Esophagus squamous epithelium (tissue), 5 donors: Measurements from ENCODE around the gene HSPA2. TPM values are rescaled to one million over a fixed set of nuclear protein-coding genes. Genes with fewer than 3 reads are reported as not detected.

Experiments used
- DNase-seq: peaks from one replicate; lab custom pipeline; 2025; lab: John Stamatoyannopoulos, UW
- H3K27ac ChIP-seq, 4 donors: fragments of 200-600 bp; sonication (generic); one replicate each; pipeline ENCODE4 v1.5.1; 2016 to 2019; ENCODE audit warnings: mild to moderate bottlenecking in 1 of 4
- H3K27me3 ChIP-seq, 4 donors: fragments of 200-600 bp; sonication (generic); 1 replicate in 3 of 4; 2 replicates in 1 of 4; pipeline versions ENCODE4 v1.5.1 to v1.6.0; 2017 to 2021; ENCODE audit warnings: antibody characterized with exemption in 1 of 4
- H3K36me3 ChIP-seq, 3 donors: fragments of 200-600 bp; sonication (generic); one replicate each; pipeline ENCODE4 v1.5.1; 2016 to 2019
- H3K4me1 ChIP-seq, 3 donors: fragments of 200-600 bp; sonication (generic); one replicate each; pipeline ENCODE4 v1.5.1; 2017 to 2019
- H3K4me3 ChIP-seq, 4 donors: fragments of 200-600 bp; sonication (generic); 1 replicate in 3 of 4; 2 replicates in 1 of 4; pipeline ENCODE4 v1.5.1; 2016 to 2019; ENCODE audit warnings: mild to moderate bottlenecking in 2 of 4, moderate library complexity in 1 of 4
- H3K9me3 ChIP-seq, 3 donors: fragments of 200-600 bp; sonication (generic); one replicate each; pipeline ENCODE4 v1.5.1; 2016 to 2019
- CTCF ChIP-seq, 6 experiments: fragments of 450-650 bp in 4 of 6; fragments of 200-600 bp in 2 of 6; sonication (generic) in 2 of 6; IDR thresholded peaks; one replicate each; pipeline ENCODE4 v1.5.1; 2016 to 2019; ENCODE audit warnings: antibody characterized with exemption in 6 of 6, mild to moderate bottlenecking in 4 of 6, moderate library complexity in 4 of 6
- POLR2A ChIP-seq, 4 donors: fragments of 450-650 bp; IDR thresholded peaks; one replicate each; pipeline ENCODE4 v1.6.1; 2017; ENCODE audit warnings: antibody characterized with exemption in 4 of 4, mild to moderate bottlenecking in 4 of 4, moderate library complexity in 3 of 4
- WGBS, 2 donors: methylation state at CpG; one replicate each; pipeline ENCODE4 v1.1.5; 2018; 5-methylcytosine and 5-hydroxymethylcytosine counted together
- intact Hi-C: fragments of 100-400 bp; cut with DNase I; formaldehyde crosslinking; loops from one replicate; pipeline ENCODE4 v1.15.0; 2022
- total RNA-seq, 4 donors: library from RNA; depleted of rRNA; stranded (reverse); fragments of >200 nt; gene quantifications; one replicate each; pipeline ENCODE4 v1.1.0, GENCODE V29; 2016
- donor health status: DM: yes; HTN: yes; CAD: no.

The HSPA2 gene
- total RNA-seq, 4 donors from 2014 or later, result 18.9 to 130 (median 74.5) TPM

GRCh38 chr14:64522591-64523355 lies 17.8 kb upstream of the HSPA2 start:
- H3K36me3 ChIP-seq, result peaks cover 0 to 49% (median 0%) of the 10 kb centered on the region in 3 donors
- DNase-seq, result no peak
- no peak overlapping the region for H3K4me3 ChIP-seq
- H3K27ac ChIP-seq, result no peak overlapping the region
- H3K27me3 ChIP-seq, result no peaks in the 10 kb centered on the region
- H3K4me1 ChIP-seq, result peaks cover 0 to 38% (median 0%) of the 10 kb centered on the region in 3 donors
- WGBS, 2 donors, result 77 to 90% methylated on average over 9 of the region's 9 CpGs
- no peak for TF ChIP-seq POLR2A (IDR thresholded peaks at IDR 0.05)
- TF ChIP-seq CTCF (IDR thresholded peaks at IDR 0.05), result no peak
- H3K9me3 ChIP-seq, result no peaks in the 10 kb centered on the region
- intact Hi-C loops, result no loop called here

DNA sequence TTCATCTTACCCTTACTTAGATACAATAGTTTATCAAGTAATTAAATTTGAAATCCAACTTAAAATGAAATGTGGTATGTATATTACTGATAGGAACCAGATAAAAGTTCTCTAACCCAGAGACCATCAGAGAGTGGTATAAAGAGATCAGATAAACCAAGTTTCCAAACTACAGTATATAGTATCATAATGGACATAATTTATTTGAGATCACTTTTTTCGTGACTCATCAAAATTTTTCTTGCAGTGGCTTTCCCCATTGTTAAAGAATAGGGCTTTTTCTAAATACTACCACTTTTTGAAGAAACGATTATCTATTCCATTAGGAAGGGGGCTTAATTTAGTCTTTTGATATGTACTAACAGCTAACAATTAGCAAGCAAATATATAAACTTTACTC lies 15.2 kb upstream of the HSPA2 start:
- no peak for DNase-seq
- H3K27me3 ChIP-seq, result no peaks in the 10 kb centered on the region
- H3K4me1 ChIP-seq, result peaks cover 0 to 27% (median 0%) of the 10 kb centered on the region in 3 donors
- intact Hi-C loops, result no loop called here
- H3K36me3 ChIP-seq, result peaks cover 0 to 53% (median 0%) of the 10 kb centered on the region in 3 donors
- TF ChIP-seq POLR2A (IDR thresholded peaks at IDR 0.05), result no peak
- no peak for TF ChIP-seq CTCF (IDR thresholded peaks at IDR 0.05)
- no peak overlapping the region for H3K4me3 ChIP-seq
- no peak overlapping the region for H3K27ac ChIP-seq
- WGBS, 2 donors, result 90 to 96% methylated on average over 2 of the region's 2 CpGs
- H3K9me3 ChIP-seq, result no peaks in the 10 kb centered on the region

DNA sequence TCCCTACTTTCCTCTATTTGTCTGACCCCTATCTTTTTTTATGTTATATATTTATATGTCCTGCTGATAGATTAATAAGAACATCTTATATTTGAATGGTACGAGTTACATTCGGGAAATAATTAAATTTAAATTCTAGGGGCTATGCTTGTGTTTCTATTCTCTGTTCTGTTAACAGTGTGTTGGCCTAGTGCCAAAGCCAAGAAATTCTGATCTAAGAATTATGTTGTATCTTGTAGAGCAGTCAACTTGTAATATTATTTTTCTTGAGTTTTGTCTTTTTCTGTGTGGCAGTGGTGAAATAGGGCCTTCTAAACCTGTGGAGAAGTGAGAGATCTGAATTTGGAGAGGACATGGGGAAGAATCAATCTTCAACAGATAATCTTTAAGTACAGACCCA lies 9.0 kb upstream of the HSPA2 start:
- Histone ChIP-seq H3K4me3 (no peak overlapping the region), H3K36me3 (peaks cover 0 to 12% (median 0%) of the 10 kb centered on the region in 3 donors), H3K4me1 (no peaks in the 10 kb centered on the region), H3K27me3 (no peaks in the 10 kb centered on the region), H3K27ac (no peak overlapping the region), H3K9me3 (no peaks in the 10 kb centered on the region)
- TF ChIP-seq POLR2A (IDR thresholded peaks at IDR 0.05) (no peak), CTCF (IDR thresholded peaks at IDR 0.05) (no peak)
- no peak for DNase-seq
- intact Hi-C loops, result no loop called here
- 63 to 85% methylated on average over 2 of the region's 2 CpGs for WGBS, 2 donors

DNA sequence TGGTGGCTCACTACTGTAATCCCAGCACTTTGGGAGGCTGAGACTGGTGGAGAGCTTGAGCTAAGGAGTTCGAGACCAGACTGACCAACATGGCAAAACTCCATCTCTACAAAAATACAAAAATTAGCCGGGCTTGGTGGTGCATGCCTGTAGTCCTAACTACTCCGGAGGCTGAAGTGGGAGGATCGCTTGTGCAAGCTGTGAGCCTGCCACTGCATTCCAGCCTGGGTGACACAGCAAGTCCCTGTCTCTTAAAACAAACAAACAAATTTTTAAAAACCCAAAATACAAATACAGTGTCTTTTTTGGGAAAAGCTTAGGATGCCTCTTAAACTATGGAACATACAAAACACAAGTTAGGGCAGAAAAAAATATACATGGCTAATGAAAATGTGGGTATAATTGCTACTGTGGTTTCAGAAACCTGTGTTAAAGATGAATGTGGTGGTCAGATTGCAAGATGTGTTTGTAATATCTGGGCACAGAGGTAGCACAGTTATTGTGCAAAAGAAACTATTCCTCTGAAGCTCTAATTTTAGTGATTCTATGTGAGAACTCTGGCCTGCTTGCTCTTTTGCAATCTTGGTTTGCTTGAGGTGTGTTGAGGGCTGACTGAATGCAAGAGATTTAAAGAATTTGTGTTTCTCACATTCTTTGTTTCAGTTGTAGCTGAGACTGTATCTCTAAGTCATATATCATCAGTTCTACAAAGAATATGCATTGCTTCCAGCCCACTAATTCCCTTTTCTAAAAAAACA lies 3.9 kb upstream of the HSPA2 start:
- Histone ChIP-seq H3K27ac (no peak overlapping the region), H3K36me3 (no peaks in the 10 kb centered on the region), H3K4me1 (peaks cover 0 to 23% (median 5%) of the 10 kb centered on the region in 3 donors), H3K27me3 (no peaks in the 10 kb centered on the region), H3K4me3 (no peak overlapping the region), H3K9me3 (no peaks in the 10 kb centered on the region)
- TF ChIP-seq CTCF (IDR thresholded peaks at IDR 0.05) (no peak), POLR2A (IDR thresholded peaks at IDR 0.05) (no peak)
- WGBS, 2 donors, result 76 to 93% methylated on average over 4 of the region's 4 CpGs
- DNase-seq, result no peak
- intact Hi-C loops, result no loop called here
